Stomach (tissue), 9 donors: ENCODE results near the gene TNPO3. TPM values are rescaled to one million over a fixed set of nuclear protein-coding genes. Genes with fewer than 3 reads are reported as not detected.

Experiments
- DNase-seq, 2 donors: peaks; one replicate each; pipeline versions ENCODE4 v3.0.0 to v3.0.0-alpha.2; 2013 to 2019
- H3K27ac ChIP-seq, 5 donors: fragments of 200-600 bp in 4 of 5; sonication (generic) in 4 of 5; one replicate each; pipeline ENCODE4 v1.5.1; 2013 to 2019; ENCODE audit warnings: mild to moderate bottlenecking in 1 of 5, moderate library complexity in 1 of 5
- H3K27me3 ChIP-seq, 3 donors: fragments of 200-600 bp; sonication (generic); one replicate each; pipeline ENCODE4 v1.5.1; 2017 to 2019; ENCODE audit warnings: mixed run types in 1 of 3
- H3K36me3 ChIP-seq, 4 donors: fragments of 200-600 bp; sonication (generic); 1 replicate in 3 of 4; 2 replicates in 1 of 4; pipeline ENCODE4 v1.5.1; 2016 to 2019
- H3K4me1 ChIP-seq, 4 donors: fragments of 200-600 bp; sonication (generic); one replicate each; pipeline ENCODE4 v1.5.1; 2016 to 2019
- H3K4me3 ChIP-seq, 4 donors: fragments of 200-600 bp; sonication (generic) in 3 of 4; one replicate each; pipeline ENCODE4 v1.5.1; 2016 to 2019; ENCODE audit warnings: mild to moderate bottlenecking in 1 of 4
- H3K9me3 ChIP-seq, 4 donors: fragments of 200-600 bp; sonication (generic); one replicate each; pipeline ENCODE4 v1.5.1; 2016 to 2019
- EP300 ChIP-seq: sonication (generic); formaldehyde crosslinking; IDR thresholded peaks from one replicate; pipeline ENCODE4 v1.6.1; 2017; ENCODE audit warnings: antibody characterized with exemption
- POLR2A ChIP-seq, 4 donors: fragments of 450-650 bp; IDR thresholded peaks; one replicate each; pipeline ENCODE4 v1.6.1; 2016; ENCODE audit warnings: antibody characterized with exemption in 4 of 4, control low read depth in 2 of 4, mild to moderate bottlenecking in 1 of 4, moderate library complexity in 1 of 4
- POLR2AphosphoS5 ChIP-seq, 3 donors: sonication (generic); formaldehyde crosslinking; IDR thresholded peaks; one replicate each; pipeline ENCODE4 v1.6.1; 2016; ENCODE audit warnings: antibody characterized with exemption in 3 of 3
- WGBS, 5 donors: extraction: QIAGEN DNeasy Blood & Tissue Kit in 3 of 5; methylation state at CpG; one replicate each; pipeline versions ENCODE4 v1.1.5 to v1.1.7; 2013 to 2018; 5-methylcytosine and 5-hydroxymethylcytosine counted together
- intact Hi-C: fragments of 100-400 bp; cut with DNase I; formaldehyde crosslinking; loops from one replicate; pipeline ENCODE4 v1.15.1; 2023; ENCODE audit warnings: low total_unique reads
- polyA plus RNA-seq, 3 donors: library from polyadenylated mRNA; stranded (reverse); fragments of 200-250 nt; gene quantifications; one replicate each; pipeline ENCODE4 v1.2.3, GENCODE V29; 2013
- total RNA-seq, 5 donors: library from RNA; depleted of rRNA; stranded (reverse); fragments of >200 nt; gene quantifications; one replicate each; pipeline versions ENCODE4 v1.1.0 to v1.2.3, GENCODE V29; 2014 to 2016
- TF ChIP-seq, protein P1 (sequence below), 7 experiments: fragments of 450-650 bp in 4 of 7; fragments of 200-600 bp in 3 of 7; sonication (generic) in 3 of 7; IDR thresholded peaks; one replicate each; pipeline ENCODE4 v1.5.1; 2016 to 2019; ENCODE audit warnings: antibody characterized with exemption in 7 of 7, control low read depth in 2 of 7, mild to moderate bottlenecking in 1 of 7
- donor health status: healthy with polysubstance abuse.
- donor health status: Bipolar disorder and iron deficiency.
- donor health status: healthy.

The TNPO3 gene
- total and polyA plus RNA-seq, 8 donors: 10.7 to 63.8 (median 19.6) TPM

- peaks cover 0 to 23% (median 8%) of the 10 kb centered on the region in 4 donors for H3K4me1 ChIP-seq
- intact Hi-C loops: no loop called here
- no peak overlapping the region for H3K27ac ChIP-seq
- H3K36me3 ChIP-seq: peaks cover 8 to 69% (median 63%) of the 10 kb centered on the region in 4 donors
- WGBS, 5 donors: 56 to 71% (median 65%) methylated on average over 2 of the region's 2 CpGs
- H3K4me3 ChIP-seq: no peak overlapping the region
- H3K9me3 ChIP-seq: no peaks in the 10 kb centered on the region
- TF ChIP-seq POLR2A (IDR thresholded peaks at IDR 0.05) (no peak), EP300 (no peak), POLR2AphosphoS5 (IDR thresholded peaks at IDR 0.05) (no peak)
- TF ChIP-seq, protein P1, sequence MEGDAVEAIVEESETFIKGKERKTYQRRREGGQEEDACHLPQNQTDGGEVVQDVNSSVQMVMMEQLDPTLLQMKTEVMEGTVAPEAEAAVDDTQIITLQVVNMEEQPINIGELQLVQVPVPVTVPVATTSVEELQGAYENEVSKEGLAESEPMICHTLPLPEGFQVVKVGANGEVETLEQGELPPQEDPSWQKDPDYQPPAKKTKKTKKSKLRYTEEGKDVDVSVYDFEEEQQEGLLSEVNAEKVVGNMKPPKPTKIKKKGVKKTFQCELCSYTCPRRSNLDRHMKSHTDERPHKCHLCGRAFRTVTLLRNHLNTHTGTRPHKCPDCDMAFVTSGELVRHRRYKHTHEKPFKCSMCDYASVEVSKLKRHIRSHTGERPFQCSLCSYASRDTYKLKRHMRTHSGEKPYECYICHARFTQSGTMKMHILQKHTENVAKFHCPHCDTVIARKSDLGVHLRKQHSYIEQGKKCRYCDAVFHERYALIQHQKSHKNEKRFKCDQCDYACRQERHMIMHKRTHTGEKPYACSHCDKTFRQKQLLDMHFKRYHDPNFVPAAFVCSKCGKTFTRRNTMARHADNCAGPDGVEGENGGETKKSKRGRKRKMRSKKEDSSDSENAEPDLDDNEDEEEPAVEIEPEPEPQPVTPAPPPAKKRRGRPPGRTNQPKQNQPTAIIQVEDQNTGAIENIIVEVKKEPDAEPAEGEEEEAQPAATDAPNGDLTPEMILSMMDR (IDR thresholded peaks at IDR 0.05): no peak
- no peaks in the 10 kb centered on the region for H3K27me3 ChIP-seq
- DNase-seq: no peak
Measured at GRCh38 chr7:129008645-129009414, 46.1 kb downstream of the TNPO3 start.

DNA sequence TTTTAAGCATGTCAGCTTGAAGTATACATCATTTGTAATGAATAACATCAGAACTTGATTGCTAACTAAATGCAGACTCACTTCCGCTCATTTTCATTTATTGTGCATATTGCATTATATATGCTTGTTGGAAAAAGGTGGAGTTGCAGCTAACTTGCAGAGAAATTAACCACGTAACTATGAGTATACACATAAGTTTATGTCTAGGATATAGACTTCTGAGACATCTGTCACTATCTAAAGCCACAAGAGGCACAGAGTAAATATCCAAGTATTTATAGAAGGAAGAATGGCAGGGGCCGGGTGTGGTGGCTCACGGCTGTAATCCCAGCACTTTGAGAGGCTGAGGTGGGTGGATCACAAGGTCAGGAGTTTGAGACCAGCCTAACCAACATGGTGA lies 47.3 kb downstream of the TNPO3 start:
- WGBS, 5 donors: 70 to 88% (median 86%) methylated on average over 4 of the region's 4 CpGs
- no peak for TF ChIP-seq EP300
- TF ChIP-seq POLR2AphosphoS5 (IDR thresholded peaks at IDR 0.05): no peak
- TF ChIP-seq, protein P1 (IDR thresholded peaks at IDR 0.05): no peak
- TF ChIP-seq POLR2A (IDR thresholded peaks at IDR 0.05): no peak
- Histone ChIP-seq H3K4me3 (no peak overlapping the region), H3K36me3 (peaks cover 8 to 69% (median 62%) of the 10 kb centered on the region in 4 donors), H3K4me1 (peaks cover 0 to 23% (median 8%) of the 10 kb centered on the region in 4 donors), H3K9me3 (no peaks in the 10 kb centered on the region), H3K27ac (no peak overlapping the region), H3K27me3 (no peaks in the 10 kb centered on the region)
- DNase-seq: no peak
- intact Hi-C loops: no loop called here

GRCh38 chr7:129006636-129007414 lies 48.1 kb downstream of the TNPO3 start:
- peaks cover 0 to 23% (median 8%) of the 10 kb centered on the region in 4 donors for H3K4me1 ChIP-seq
- 63 to 76% (median 73%) methylated on average over 3 of the region's 3 CpGs for WGBS, 5 donors
- no peak overlapping the region for H3K4me3 ChIP-seq
- no peaks in the 10 kb centered on the region for H3K27me3 ChIP-seq
- intact Hi-C loops: no loop called here
- DNase-seq: no peak
- H3K9me3 ChIP-seq: no peaks in the 10 kb centered on the region
- H3K36me3 ChIP-seq: peaks cover 8 to 76% (median 67%) of the 10 kb centered on the region in 4 donors
- H3K27ac ChIP-seq: no peak overlapping the region
- TF ChIP-seq POLR2A (IDR thresholded peaks at IDR 0.05) (no peak), EP300 (no peak), POLR2AphosphoS5 (IDR thresholded peaks at IDR 0.05) (no peak)
- TF ChIP-seq, protein P1 (IDR thresholded peaks at IDR 0.05): no peak

DNA sequence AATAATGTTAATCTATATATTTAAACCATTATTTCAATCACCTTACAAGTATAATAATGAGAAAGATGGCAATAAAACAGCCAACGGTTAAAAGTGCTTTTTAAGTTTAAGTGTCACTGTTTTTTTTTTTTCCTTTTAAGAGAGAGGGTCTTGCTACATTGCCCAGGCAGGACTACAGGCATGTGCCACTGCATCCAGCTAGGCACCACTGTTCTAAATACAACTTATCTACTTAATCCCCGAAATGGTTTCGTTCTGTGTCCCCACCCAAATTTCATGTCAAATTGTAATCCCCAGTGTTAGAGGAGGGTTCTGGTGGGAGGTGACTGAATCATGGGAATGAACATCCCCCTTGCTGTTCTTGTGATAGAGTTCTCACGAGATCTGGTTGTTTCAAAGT lies 49.7 kb downstream of the TNPO3 start:
- Histone ChIP-seq H3K27ac (no peak overlapping the region), H3K4me3 (no peak overlapping the region), H3K36me3 (peaks cover 14 to 80% (median 70%) of the 10 kb centered on the region in 4 donors), H3K9me3 (no peaks in the 10 kb centered on the region), H3K4me1 (peaks cover 0 to 20% (median 8%) of the 10 kb centered on the region in 4 donors), H3K27me3 (no peaks in the 10 kb centered on the region)
- DNase-seq: no peak
- TF ChIP-seq POLR2A (IDR thresholded peaks at IDR 0.05): no peak
- TF ChIP-seq POLR2AphosphoS5 (IDR thresholded peaks at IDR 0.05): no peak
- no peak for TF ChIP-seq EP300
- TF ChIP-seq, protein P1 (IDR thresholded peaks at IDR 0.05): no peak
- 86 to 95% (median 88%) methylated on average over 4 of the region's 4 CpGs for WGBS, 5 donors
- intact Hi-C loops: no loop called here
